GM12874 (cell line): ENCODE measurements around the gene NDUFS4.

ENCODE experiments used
- TF ChIP-seq, protein P1 (sequence below): IDR thresholded peaks from 2 replicates; pipeline ENCODE4 v1.5.1; 2011; ENCODE audit warnings: low read depth, mild to moderate bottlenecking, control low read depth, low read length, moderate library complexity; ENCODE audit not compliant: insufficient read depth

NDUFS4 gene

DNA sequence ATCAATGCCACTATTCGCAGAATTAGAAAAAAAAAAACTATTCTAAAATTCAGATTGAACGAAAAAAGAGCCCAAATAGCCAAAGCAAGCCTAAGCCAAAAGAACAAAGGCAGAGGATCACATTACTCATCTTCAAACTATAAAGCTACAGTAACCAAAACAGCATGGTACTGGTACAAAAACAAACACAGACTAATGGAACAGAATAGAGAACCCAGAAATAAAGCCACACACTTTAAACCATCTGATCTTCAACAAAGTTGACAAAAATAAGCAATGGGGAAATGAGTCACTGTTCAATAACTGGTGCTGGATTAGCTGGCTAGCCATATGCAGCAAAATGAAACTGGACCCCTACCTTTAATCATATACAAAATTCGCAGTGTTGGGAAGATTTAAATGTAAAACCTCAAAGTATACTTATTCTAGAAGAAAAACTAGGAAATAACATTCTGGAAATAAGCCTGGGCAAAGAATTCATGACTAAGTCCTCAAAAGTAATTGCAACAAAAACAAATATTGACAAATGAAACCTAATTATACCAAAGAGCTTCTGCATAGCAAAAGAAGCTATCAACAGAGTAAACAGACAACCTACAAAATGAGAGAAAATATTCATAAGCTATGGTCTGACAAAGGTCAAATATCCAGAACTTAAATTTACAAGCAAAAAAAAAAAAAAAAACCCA, 153.7 kb downstream of the NDUFS4 start:
- TF ChIP-seq, protein P1, sequence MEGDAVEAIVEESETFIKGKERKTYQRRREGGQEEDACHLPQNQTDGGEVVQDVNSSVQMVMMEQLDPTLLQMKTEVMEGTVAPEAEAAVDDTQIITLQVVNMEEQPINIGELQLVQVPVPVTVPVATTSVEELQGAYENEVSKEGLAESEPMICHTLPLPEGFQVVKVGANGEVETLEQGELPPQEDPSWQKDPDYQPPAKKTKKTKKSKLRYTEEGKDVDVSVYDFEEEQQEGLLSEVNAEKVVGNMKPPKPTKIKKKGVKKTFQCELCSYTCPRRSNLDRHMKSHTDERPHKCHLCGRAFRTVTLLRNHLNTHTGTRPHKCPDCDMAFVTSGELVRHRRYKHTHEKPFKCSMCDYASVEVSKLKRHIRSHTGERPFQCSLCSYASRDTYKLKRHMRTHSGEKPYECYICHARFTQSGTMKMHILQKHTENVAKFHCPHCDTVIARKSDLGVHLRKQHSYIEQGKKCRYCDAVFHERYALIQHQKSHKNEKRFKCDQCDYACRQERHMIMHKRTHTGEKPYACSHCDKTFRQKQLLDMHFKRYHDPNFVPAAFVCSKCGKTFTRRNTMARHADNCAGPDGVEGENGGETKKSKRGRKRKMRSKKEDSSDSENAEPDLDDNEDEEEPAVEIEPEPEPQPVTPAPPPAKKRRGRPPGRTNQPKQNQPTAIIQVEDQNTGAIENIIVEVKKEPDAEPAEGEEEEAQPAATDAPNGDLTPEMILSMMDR, result no peak

DNA sequence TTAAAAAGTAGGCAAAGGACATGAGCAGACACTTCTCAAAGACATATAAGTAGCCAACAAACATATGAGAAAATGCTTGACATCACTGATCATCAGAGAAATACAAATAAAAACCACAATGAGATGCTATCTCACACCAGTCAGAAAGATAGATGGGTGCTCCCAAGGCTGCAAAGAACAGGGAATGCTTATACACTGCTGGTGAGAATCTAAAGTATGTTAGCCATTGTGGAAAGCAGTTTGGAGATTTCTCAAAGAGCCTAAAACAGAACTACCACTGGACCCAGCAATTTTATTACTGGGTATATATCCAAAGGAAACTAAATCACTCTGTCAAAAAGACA, 154.2 kb downstream of the NDUFS4 start:
- TF ChIP-seq, protein P1, result no peak

- TF ChIP-seq, protein P1, result no peak
Measured at GRCh38 chr5:53726121-53726520, 165.7 kb downstream of the NDUFS4 start.

DNA sequence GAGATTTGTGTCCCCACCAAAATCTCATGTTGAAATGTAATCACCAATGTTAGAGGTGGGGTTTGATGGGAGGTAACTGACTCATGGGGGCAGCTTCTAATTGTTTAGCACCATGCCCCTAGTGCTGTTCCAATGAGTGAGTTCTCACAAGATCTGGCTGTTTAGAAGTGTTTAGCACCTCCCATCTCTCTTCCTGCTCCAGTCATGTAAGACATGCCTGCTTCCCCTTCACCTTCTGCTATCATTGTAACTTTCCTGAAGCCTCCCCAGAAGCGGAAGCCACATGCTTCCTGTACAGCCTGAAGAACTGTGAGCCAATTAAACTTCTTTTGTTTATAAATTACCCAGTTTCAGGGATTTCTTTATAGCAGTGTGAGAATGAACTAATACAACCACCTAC, 170.5 kb downstream of the NDUFS4 start:
- TF ChIP-seq, protein P1, result no peak
